GM19240 (cell line): ENCODE measurements around the gene HPCAL4.
A peak's percentile ranks its signal among the peaks of the same experiment; 100 is the strongest.

Source experiments
- DNase-seq: peaks from one replicate; pipeline ENCODE4 v3.0.0; 2011; ENCODE audit warnings: low spot score; ENCODE audit not compliant: insufficient read length

The HPCAL4 gene

GRCh38 chr1:39677645-39678044 lies 13.6 kb downstream of the HPCAL4 start:
- no peak for DNase-seq

- DNase-seq: no peak
Measured at GRCh38 chr1:39676948-39677548, 14.2 kb downstream of the HPCAL4 start.

GRCh38 chr1:39675220-39675619 lies 16.0 kb downstream of the HPCAL4 start:
- no peak for DNase-seq

GRCh38 chr1:39673215-39673614 lies 18.0 kb downstream of the HPCAL4 start:
- DNase-seq: no peak

GRCh38 chr1:39672551-39672947 lies 18.7 kb downstream of the HPCAL4 start:
- no peak for DNase-seq

- no peak for DNase-seq
Measured at GRCh38 chr1:39671793-39672550, 19.3 kb downstream of the HPCAL4 start, which contains the start of gene NT5C1A. Gene NT5C1A (minus strand): TSS chr1:39672107. CDS start chr1:39672038, 69 bp downstream.

- no peak for DNase-seq
Measured at GRCh38 chr1:39671433-39671792, 19.8 kb downstream of the HPCAL4 start.

GRCh38 chr1:39670689-39671088 lies 20.5 kb downstream of the HPCAL4 start:
- no peak for DNase-seq

- no peak for DNase-seq
Measured at GRCh38 chr1:39668894-39669293, 22.3 kb downstream of the HPCAL4 start.

GRCh38 chr1:39668111-39668510 lies 23.1 kb downstream of the HPCAL4 start:
- DNase-seq: no peak

GRCh38 chr1:39666772-39667171 lies 24.5 kb downstream of the HPCAL4 start:
- peak; percentile 72 for DNase-seq

- DNase-seq: no peak
Measured at GRCh38 chr1:39663559-39663958, 27.7 kb downstream of the HPCAL4 start.

- no peak for DNase-seq
Measured at GRCh38 chr1:39662861-39663260, 28.4 kb downstream of the HPCAL4 start.

- DNase-seq: no peak
Measured at GRCh38 chr1:39659538-39659937, 31.7 kb downstream of the HPCAL4 start.

- DNase-seq: no peak
Measured at GRCh38 chr1:39659110-39659509, 32.1 kb downstream of the HPCAL4 start.

- peak; percentile 43 for DNase-seq
Measured at GRCh38 chr1:39657923-39658485, 33.2 kb downstream of the HPCAL4 start.

- no peak for DNase-seq
Measured at GRCh38 chr1:39657402-39657801, 33.8 kb downstream of the HPCAL4 start.

- DNase-seq: no peak
Measured at GRCh38 chr1:39656391-39656790, 34.8 kb downstream of the HPCAL4 start.

- DNase-seq: no peak
Measured at GRCh38 chr1:39655578-39656268, 35.5 kb downstream of the HPCAL4 start.

- DNase-seq: no peak
Measured at GRCh38 chr1:39654291-39654690, 36.9 kb downstream of the HPCAL4 start.

GRCh38 chr1:39653546-39654031 lies 37.6 kb downstream of the HPCAL4 start:
- DNase-seq: peak; percentile 59

- no peak for DNase-seq
Measured at GRCh38 chr1:39652554-39652953, 38.7 kb downstream of the HPCAL4 start.
